ENCODE measurements around the gene DCC. TPM values are rescaled to one million over a fixed set of nuclear protein-coding genes. Genes with fewer than 3 reads are reported as not detected.
"Not testable (repeated sequence)": the region's sequence is repeated elsewhere in the genome, so short reads cannot be mapped to it uniquely, and the experiment has no call there.

Gene DCC
- total RNA-seq, 3 donors from 2014 or later (not counting 1 experiment from before 2014, with no cell fraction given) = not detected

DNA sequence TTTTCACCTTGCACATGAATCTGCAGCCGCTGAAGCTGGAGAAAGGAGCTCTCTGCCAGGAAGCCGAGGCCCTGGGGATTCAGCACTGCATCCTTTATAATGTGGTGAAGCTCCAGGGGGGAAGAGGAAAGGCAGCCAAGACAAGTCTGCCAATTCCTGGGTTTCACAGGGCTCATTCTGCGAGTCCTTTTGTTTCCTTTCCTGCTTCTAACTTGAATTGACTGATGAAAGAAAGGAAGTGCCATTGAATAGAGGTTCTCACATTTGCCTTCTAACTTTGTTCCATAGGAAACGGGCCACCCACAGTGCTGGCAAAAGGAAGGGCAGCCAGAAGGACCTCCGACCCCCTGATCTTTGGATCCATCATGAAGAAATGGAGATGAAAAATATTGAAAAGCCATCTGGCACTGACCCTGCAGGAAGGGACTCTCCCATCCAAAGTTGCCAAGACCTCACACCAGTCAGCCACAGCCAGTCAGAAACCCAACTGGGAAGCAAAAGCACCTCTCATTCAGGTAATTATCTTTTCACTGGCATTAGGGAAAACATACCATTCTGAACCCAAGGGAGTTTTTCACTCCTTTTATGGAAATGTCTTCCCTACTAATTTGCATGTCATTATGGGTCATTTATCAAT lies 1119.1 kb downstream of the DCC start:
- WGBS (ENCODE audit: insufficient coverage) = 29% methylated on average over 5 of the region's 5 CpGs
- no peaks in the 10 kb centered on the region for H3K4me1 Mint-ChIP-seq

DNA sequence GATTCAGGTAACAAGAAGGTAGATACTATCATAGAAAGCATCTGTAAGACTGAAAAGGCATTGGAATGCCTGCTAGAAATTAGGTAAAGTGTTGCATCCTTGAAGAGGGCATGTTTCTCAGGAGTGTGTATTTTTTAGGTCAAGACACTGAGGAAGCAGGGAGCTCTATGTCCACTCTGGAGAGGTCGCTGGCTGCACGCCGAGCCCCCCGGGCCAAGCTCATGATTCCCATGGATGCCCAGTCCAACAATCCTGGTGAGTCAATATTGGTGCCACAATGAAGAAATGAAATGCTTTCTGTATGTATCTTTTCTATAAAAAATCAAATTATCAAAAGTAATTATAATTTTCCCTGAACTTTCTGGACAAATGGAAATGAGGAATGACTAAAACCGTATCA lies 1127.8 kb downstream of the DCC start:
- Histone ChIP-seq H3K27me3 (ENCODE audit: control insufficient read depth, insufficient read depth, low read length) (no peaks in the 10 kb centered on the region), H3K36me3 (ENCODE audit: control insufficient read depth, insufficient read depth, low read length) (no peaks in the 10 kb centered on the region), H3K27ac (ENCODE audit: low read length) (no peak overlapping the region), H3K9me3 (ENCODE audit: control insufficient read depth, insufficient read depth, low read length) (no peaks in the 10 kb centered on the region), H3K4me1 (ENCODE audit: control insufficient read depth, insufficient read depth, low read length) (no peaks in the 10 kb centered on the region), H3K4me3 (ENCODE audit: low read length) (no peak overlapping the region)
- H3K27me3 Mint-ChIP-seq (ENCODE audit: low read depth in 2 of 2) = no peaks in the 10 kb centered on the region
- intact Hi-C loops (cut with micrococcal nuclease) = no loop called here
- 98% methylated on average over 4 of the region's 5 CpGs for WGBS (ENCODE audit: insufficient coverage)
- no peak for ATAC-seq
- H3K4me3 Mint-ChIP-seq = no peak overlapping the region
- H3K36me3 Mint-ChIP-seq = no peaks in the 10 kb centered on the region
- DNase-seq = no peak
- TF ChIP-seq, protein P1, sequence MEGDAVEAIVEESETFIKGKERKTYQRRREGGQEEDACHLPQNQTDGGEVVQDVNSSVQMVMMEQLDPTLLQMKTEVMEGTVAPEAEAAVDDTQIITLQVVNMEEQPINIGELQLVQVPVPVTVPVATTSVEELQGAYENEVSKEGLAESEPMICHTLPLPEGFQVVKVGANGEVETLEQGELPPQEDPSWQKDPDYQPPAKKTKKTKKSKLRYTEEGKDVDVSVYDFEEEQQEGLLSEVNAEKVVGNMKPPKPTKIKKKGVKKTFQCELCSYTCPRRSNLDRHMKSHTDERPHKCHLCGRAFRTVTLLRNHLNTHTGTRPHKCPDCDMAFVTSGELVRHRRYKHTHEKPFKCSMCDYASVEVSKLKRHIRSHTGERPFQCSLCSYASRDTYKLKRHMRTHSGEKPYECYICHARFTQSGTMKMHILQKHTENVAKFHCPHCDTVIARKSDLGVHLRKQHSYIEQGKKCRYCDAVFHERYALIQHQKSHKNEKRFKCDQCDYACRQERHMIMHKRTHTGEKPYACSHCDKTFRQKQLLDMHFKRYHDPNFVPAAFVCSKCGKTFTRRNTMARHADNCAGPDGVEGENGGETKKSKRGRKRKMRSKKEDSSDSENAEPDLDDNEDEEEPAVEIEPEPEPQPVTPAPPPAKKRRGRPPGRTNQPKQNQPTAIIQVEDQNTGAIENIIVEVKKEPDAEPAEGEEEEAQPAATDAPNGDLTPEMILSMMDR (IDR thresholded peaks at IDR 0.05) = no peak
- no peak overlapping the region for H3K27ac Mint-ChIP-seq
- H3K9me3 Mint-ChIP-seq = peaks cover 11 to 13% of the 10 kb centered on the region in 2 donors
- H3K4me1 Mint-ChIP-seq = no peaks in the 10 kb centered on the region

More for the DNA sequence above, 1119.1 kb downstream of the DCC start:
- Mint-ChIP-seq H3K4me3 (no peak overlapping the region), H3K9me3 (peaks cover 3 to 7% of the 10 kb centered on the region in 2 donors), H3K27me3 (ENCODE audit: low read depth in 2 of 2) (no peaks in the 10 kb centered on the region), H3K36me3 (no peaks in the 10 kb centered on the region), H3K27ac (no peak overlapping the region)
- no peak overlapping the region for H3K27ac ChIP-seq (ENCODE audit: low read length)
- no peaks in the 10 kb centered on the region for H3K36me3 ChIP-seq (ENCODE audit: control insufficient read depth, insufficient read depth, low read length)
- TF ChIP-seq, protein P1 (IDR thresholded peaks at IDR 0.05) = no peak
- ATAC-seq = no peak
- intact Hi-C loops (cut with micrococcal nuclease) = no loop called here
- no peak overlapping the region for H3K4me3 ChIP-seq (ENCODE audit: low read length)
- H3K4me1 ChIP-seq (ENCODE audit: control insufficient read depth, insufficient read depth, low read length) = no peaks in the 10 kb centered on the region
- no peak for DNase-seq
- H3K27me3 ChIP-seq (ENCODE audit: control insufficient read depth, insufficient read depth, low read length) = no peaks in the 10 kb centered on the region
- peaks cover 6% of the 10 kb centered on the region for H3K9me3 ChIP-seq (ENCODE audit: control insufficient read depth, insufficient read depth, low read length)

DNA sequence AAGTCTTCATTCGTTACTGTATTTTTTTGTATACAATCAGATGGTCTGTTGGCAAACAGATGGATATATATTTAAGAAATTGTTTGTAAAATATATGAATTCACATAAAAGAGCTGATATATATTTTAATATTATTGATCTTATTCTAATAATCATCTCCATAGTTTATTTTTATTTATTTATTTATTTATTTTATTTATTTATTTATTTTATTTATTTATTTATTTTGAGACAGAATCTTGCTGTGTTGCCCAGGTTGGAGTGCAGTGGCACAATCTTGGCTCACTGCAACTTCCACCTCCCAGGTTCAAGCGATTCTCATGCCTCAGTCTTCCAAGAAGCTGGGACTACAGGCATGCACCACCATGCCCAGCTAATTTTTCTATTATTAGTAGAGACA lies 1128.2 kb downstream of the DCC start:
- intact Hi-C loops (cut with micrococcal nuclease); H3K27me3 Mint-ChIP-seq (ENCODE audit: low read depth in 2 of 2); H3K27me3 ChIP-seq (ENCODE audit: control insufficient read depth, insufficient read depth, low read length); H3K9me3 ChIP-seq (ENCODE audit: control insufficient read depth, insufficient read depth, low read length); H3K36me3 Mint-ChIP-seq; H3K27ac ChIP-seq (ENCODE audit: low read length); H3K27ac Mint-ChIP-seq; H3K4me3 Mint-ChIP-seq; H3K36me3 ChIP-seq (ENCODE audit: control insufficient read depth, insufficient read depth, low read length); DNase-seq; H3K4me1 Mint-ChIP-seq; H3K4me3 ChIP-seq (ENCODE audit: low read length); H3K4me1 ChIP-seq (ENCODE audit: control insufficient read depth, insufficient read depth, low read length); ATAC-seq: not testable (repeated sequence)
- H3K9me3 Mint-ChIP-seq = peaks cover 10 to 13% of the 10 kb centered on the region in 2 donors
- WGBS (ENCODE audit: insufficient coverage) = 91% methylated on average over 1 of the region's 2 CpGs

- Histone ChIP-seq H3K9me3 (ENCODE audit: control insufficient read depth, insufficient read depth, low read length) (no peaks in the 10 kb centered on the region), H3K4me1 (ENCODE audit: control insufficient read depth, insufficient read depth, low read length) (no peaks in the 10 kb centered on the region), H3K27me3 (ENCODE audit: control insufficient read depth, insufficient read depth, low read length) (no peaks in the 10 kb centered on the region), H3K4me3 (ENCODE audit: low read length) (no peak overlapping the region), H3K27ac (ENCODE audit: low read length) (no peak overlapping the region), H3K36me3 (ENCODE audit: control insufficient read depth, insufficient read depth, low read length) (no peaks in the 10 kb centered on the region)
- Mint-ChIP-seq H3K4me3 (no peak overlapping the region), H3K4me1 (no peaks in the 10 kb centered on the region), H3K36me3 (no peaks in the 10 kb centered on the region), H3K27me3 (ENCODE audit: low read depth in 2 of 2) (no peaks in the 10 kb centered on the region), H3K27ac (no peak overlapping the region), H3K9me3 (peaks cover 12 to 18% of the 10 kb centered on the region in 2 donors)
- ATAC-seq (no peak), DNase-seq (no peak)
- intact Hi-C loops (cut with micrococcal nuclease) = no loop called here
- TF ChIP-seq, protein P1 (IDR thresholded peaks at IDR 0.05) = no peak
- 43% methylated on average over 2 of the region's 2 CpGs for WGBS (ENCODE audit: insufficient coverage)
Observed at GRCh38 chr18:53472546-53472945, 1132.5 kb downstream of the DCC start.
